A673 (cell line): ENCODE measurements around the gene BRPF1. TPM values are rescaled to one million over a fixed set of nuclear protein-coding genes. Genes with fewer than 3 reads are reported as not detected.

Experiments used
- Bru-seq: library from RNA; stranded (reverse); fragments of 400-500 nt; gene quantifications from one replicate; lab custom pipeline; 2021; lab: Mats Ljungman, UMichigan
- BruChase-seq, 2 experiments: library from RNA; stranded (reverse); fragments of 400-500 nt; gene quantifications; one replicate each; lab custom pipeline; 2021; lab: Mats Ljungman, UMichigan
- BruUV-seq: library from RNA; stranded (reverse); fragments of 400-500 nt; replicated peaks from 2 replicates; lab custom pipeline; 2021; lab: Mats Ljungman, UMichigan
- CTCF ChIA-PET: fragments of 300-600 bp; sonication (Branson Sonifier 250); formaldehyde crosslinking; loops from one replicate; lab custom pipeline; 2022; ENCODE audit warnings: antibody characterized with exemption; lab: Charles Lee
- POLR2A ChIA-PET: fragments of 300-600 bp; sonication (Branson Sonifier 250); formaldehyde crosslinking; loops from one replicate; lab custom pipeline; 2022; ENCODE audit warnings: antibody characterized with exemption; ENCODE audit not compliant: low non-redundant PET; lab: Charles Lee
- DNase-seq: peaks from one replicate; pipeline ENCODE4 v3.0.0-alpha.2; 2015; ENCODE audit warnings: low spot score
- H3K27ac ChIP-seq: fragments of 200-600 bp; sonication (generic); 2 replicates; pipeline ENCODE4 v1.5.1; 2016; ENCODE audit warnings: mixed run types, low read depth, mild to moderate bottlenecking, mixed read lengths, antibody characterized with exemption, low read length; ENCODE audit not compliant: poor library complexity, severe bottlenecking
- H3K27me3 ChIP-seq: fragments of 200-600 bp; sonication (generic); replicated peaks from 2 replicates; pipeline ENCODE4 v1.6.1; 2017; ENCODE audit warnings: mixed run types, low read depth, mild to moderate bottlenecking, mixed read lengths, antibody characterized with exemption, low read length; ENCODE audit not compliant: insufficient read depth, poor library complexity
- H3K36me3 ChIP-seq: fragments of 200-600 bp; sonication (generic); 2 replicates; pipeline ENCODE4 v1.6.1; 2016; ENCODE audit warnings: mixed run types, mild to moderate bottlenecking, mixed read lengths, antibody characterized with exemption, low read length; ENCODE audit not compliant: insufficient read depth, poor library complexity, severe bottlenecking
- H3K4me1 ChIP-seq: fragments of 200-600 bp; sonication (generic); 2 replicates; pipeline ENCODE4 v1.6.1; 2017; ENCODE audit warnings: mixed run types, mild to moderate bottlenecking, mixed read lengths, antibody characterized with exemption, low read length; ENCODE audit not compliant: insufficient read depth, poor library complexity, severe bottlenecking
- H3K4me3 ChIP-seq: fragments of 200-600 bp; sonication (generic); 2 replicates; pipeline ENCODE4 v1.5.1; 2016; ENCODE audit warnings: low read depth, mixed run types, mild to moderate bottlenecking, mixed read lengths, low read length; ENCODE audit not compliant: poor library complexity, severe bottlenecking
- H3K9me3 ChIP-seq: fragments of 200-600 bp; sonication (generic); 2 replicates; pipeline ENCODE4 v1.6.1; 2016; ENCODE audit warnings: mixed run types, low read depth, mild to moderate bottlenecking, mixed read lengths, antibody characterized with exemption, low read length; ENCODE audit not compliant: poor library complexity, severe bottlenecking
- CTCF ChIP-seq: fragments of 300-800, 200-600 bp; sonication (generic); conservative IDR thresholded peaks from 2 replicates; pipeline ENCODE4 v1.5.1; 2017; ENCODE audit warnings: low read depth, mild to moderate bottlenecking, antibody characterized with exemption, low read length, moderate library complexity, mixed read lengths
- EZH2 ChIP-seq: fragments of 200-600 bp; sonication (generic); IDR thresholded peaks from 2 replicates; pipeline ENCODE4 v1.6.1; 2017; ENCODE audit warnings: borderline replicate concordance, low read depth, mild to moderate bottlenecking, mixed read lengths, antibody characterized with exemption, low read length; ENCODE audit not compliant: poor library complexity, severe bottlenecking
- intact Hi-C: fragments of 100-400 bp; cut with micrococcal nuclease; formaldehyde crosslinking; loops from one replicate; pipeline ENCODE4 v1.10.0; 2022; ENCODE audit not compliant: unreplicated experiment
- long read RNA-seq: library from polyadenylated mRNA; stranded (forward); transcript quantifications from one replicate; pipeline ENCODE4 v2.0.0, GENCODE V29; 2022
- total RNA-seq: library from RNA; stranded (reverse); gene quantifications from 2 replicates; pipeline ENCODE4 v1.2.3, GENCODE V29; 2021

Gene BRPF1
- total RNA-seq (30.7 and 32.0 TPM in 2 replicates), Bru-seq, nascent RNA (percentile 78 among the genes with signal in this experiment), BruChase-seq, experiment 1, labeled RNA remaining after a 2-hour chase (percentile 78 among the genes with signal in this experiment), BruChase-seq, experiment 2, labeled RNA remaining after a 6-hour chase (percentile 65 among the genes with signal in this experiment)
- long read RNA-seq, full-length matches to known transcripts = 5 of 40 reads
- long read RNA-seq, partial matches to known transcripts = 15 of 40 reads
- long read RNA-seq, other reads (novel, unspliced or antisense) = 20 of 40 reads

- intact Hi-C loops = loop anchor here (1.0 to 10.0 kb wide), 2 partner anchors 19 to 227 kb away; no protein-coding TSS in a partner anchor
- CTCF ChIA-PET = no interaction called here
- H3K27me3 ChIP-seq = no peaks in the 10 kb centered on the region
- no TSS peak for BruUV-seq
- H3K4me3 ChIP-seq = peak within 1 kb of the TSS; percentile 100
- H3K27ac ChIP-seq = peak within 1 kb of the TSS; percentile 99
- peak; percentile 100 for DNase-seq
- no peak for TF ChIP-seq EZH2
- H3K4me1 ChIP-seq = peaks cover 12% of the 10 kb centered on the region
- H3K36me3 ChIP-seq = peaks cover 26% of the 10 kb centered on the region
- no peaks in the 10 kb centered on the region for H3K9me3 ChIP-seq
- POLR2A ChIA-PET = no interaction called here
Measured at GRCh38 chr3:9731206-9732079, at the start of gene BRPF1. Gene BRPF1 (plus strand): TSS chr3:9731735. CDS start chr3:9734141, 2,406 bp downstream.

GRCh38 chr3:9682096-9682495 lies 49.4 kb upstream of the BRPF1 start:
- H3K27me3 ChIP-seq = no peaks in the 10 kb centered on the region
- no peak overlapping the region for H3K4me3 ChIP-seq
- ChIA-PET CTCF (no interaction called here), POLR2A (no interaction called here)
- peaks cover 16% of the 10 kb centered on the region for H3K36me3 ChIP-seq
- DNase-seq = no peak
- intact Hi-C loops = no loop called here
- H3K4me1 ChIP-seq = no peaks in the 10 kb centered on the region
- H3K27ac ChIP-seq = no peak overlapping the region
- no peaks in the 10 kb centered on the region for H3K9me3 ChIP-seq
- TF ChIP-seq CTCF (no peak), EZH2 (no peak)
- no TSS peak for BruUV-seq

- no peak overlapping the region for H3K27ac ChIP-seq
- no peaks in the 10 kb centered on the region for H3K4me1 ChIP-seq
- TF ChIP-seq EZH2 (no peak), CTCF (no peak)
- no peaks in the 10 kb centered on the region for H3K9me3 ChIP-seq
- POLR2A ChIA-PET = no interaction called here
- no TSS peak for BruUV-seq
- CTCF ChIA-PET = no interaction called here
- no peaks in the 10 kb centered on the region for H3K27me3 ChIP-seq
- intact Hi-C loops = no loop called here
- H3K4me3 ChIP-seq = no peak overlapping the region
- no peak for DNase-seq
- H3K36me3 ChIP-seq = peaks cover 13% of the 10 kb centered on the region
Measured at GRCh38 chr3:9683426-9683825, 48.1 kb upstream of the BRPF1 start.
